Measurements from ENCODE around the gene WNT9A.
A peak's percentile ranks its signal among the peaks of the same experiment; 100 is the strongest.

Gene WNT9A

DNA sequence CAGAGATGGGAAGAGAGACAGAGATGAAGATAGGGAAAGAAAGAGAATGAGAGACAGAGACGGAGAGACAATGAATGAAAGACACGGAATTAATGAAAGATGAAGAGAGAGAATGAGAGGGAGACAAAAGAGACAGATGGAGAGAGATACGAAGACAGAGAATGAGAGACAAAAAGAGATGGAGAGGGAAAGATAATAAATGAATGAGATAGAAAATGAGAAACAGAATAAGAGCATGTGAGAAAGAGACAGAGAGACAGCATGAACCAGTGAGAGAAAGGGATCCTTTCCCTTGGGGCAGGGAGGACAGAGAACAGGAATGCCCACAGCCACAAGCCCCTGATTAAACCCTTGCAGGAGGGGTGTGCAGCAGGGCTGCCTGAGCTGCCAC, 5.3 kb upstream of the WNT9A start:
- no peak for DNase-seq

DNA sequence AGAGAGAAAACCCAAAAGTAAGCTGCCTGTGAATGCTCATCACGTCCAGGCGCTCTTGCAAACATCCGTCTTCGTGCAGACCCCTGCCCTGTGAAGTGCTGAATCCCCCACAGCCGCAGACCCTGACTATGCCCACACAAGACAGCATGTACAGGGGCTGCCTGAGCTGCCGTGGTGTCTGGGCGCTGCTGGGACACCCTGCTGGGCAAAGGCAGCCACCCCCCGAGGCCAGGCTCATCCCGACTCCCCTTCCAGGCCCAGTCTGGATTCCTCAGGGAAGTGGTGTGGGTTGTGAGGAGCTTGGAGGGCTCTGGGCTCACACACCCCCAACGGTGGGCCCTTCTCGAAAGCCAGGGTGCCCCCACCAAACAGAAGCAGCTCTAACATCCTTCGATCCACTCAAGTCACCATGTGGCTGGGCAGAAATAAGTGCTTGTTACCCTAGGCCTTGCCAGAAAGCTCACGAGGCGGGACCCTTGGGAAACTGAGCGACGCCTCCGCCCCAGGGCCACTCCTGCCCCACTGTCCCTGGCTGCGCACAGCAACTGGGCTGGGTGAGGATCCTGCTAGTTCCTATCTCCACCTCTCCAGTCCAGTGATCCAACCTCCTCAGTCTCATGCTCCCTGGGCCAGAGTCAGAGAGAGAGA, 4.8 kb upstream of the WNT9A start:
- no peak for DNase-seq

DNA sequence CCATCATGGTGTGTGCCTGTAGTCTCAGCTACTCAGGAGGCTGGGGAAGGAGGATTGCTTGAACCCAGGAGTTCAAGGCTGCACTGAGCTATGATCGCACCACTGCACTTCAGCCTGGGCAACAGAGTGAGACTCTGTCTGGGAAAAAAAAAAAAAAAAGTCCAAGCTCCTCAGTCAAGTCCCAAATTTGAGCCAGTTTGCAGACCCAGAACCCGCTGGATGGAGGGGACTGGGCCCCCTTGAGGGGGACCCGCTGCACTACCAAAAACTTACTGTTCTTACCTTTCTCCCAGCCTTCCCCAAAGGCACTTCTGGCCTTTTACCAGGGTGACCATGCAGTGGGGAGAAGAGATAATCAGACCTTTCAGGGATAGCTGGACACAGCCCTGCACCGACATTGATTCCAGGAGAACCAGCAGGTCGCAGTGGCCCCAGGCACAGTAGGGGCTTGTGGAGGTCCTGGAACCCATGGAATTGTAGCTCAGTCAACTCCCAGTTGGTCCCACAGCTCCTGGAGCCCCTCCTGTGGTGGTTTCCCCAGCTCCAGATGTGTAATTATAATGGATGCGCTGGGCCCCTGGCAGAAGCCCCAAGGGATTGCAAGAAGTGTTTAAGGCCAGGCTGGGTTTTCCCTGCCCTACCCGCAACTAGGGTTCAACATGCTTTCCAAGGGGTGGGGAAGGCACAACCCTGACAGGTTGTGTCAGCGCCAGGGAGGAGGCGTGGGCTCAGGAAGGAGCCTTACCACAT, 4.1 kb upstream of the WNT9A start:
- no peak for DNase-seq

DNA sequence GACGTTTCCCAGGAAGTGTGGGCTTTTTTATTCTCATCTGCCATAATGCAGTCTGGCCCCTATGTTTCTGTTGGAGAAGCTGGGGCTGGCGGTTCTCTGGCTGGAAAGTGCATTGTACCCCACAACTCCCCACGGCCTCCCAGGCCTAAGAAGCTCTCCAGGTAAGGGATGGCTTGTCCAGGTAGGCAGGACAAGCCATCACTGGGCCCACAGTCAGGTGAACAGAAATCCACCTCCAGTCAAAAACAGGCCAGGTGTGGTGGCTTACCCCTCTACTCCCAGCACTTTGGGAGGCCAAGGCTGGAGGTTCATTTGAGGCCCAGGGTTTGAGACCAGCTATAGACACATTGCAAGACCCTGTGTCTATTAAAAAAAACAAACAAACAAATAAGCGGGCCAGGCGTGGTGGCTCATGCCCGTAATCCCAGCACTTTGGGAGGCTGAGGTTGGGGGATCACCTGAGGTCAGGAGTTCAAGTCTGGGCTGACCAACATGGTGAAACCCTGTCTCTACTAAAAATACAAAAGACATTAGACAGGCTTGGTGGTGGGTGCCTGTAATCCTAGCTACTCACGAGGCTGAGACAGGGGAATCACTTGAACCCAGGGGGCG, 3.1 kb upstream of the WNT9A start:
- no peak for DNase-seq

DNA sequence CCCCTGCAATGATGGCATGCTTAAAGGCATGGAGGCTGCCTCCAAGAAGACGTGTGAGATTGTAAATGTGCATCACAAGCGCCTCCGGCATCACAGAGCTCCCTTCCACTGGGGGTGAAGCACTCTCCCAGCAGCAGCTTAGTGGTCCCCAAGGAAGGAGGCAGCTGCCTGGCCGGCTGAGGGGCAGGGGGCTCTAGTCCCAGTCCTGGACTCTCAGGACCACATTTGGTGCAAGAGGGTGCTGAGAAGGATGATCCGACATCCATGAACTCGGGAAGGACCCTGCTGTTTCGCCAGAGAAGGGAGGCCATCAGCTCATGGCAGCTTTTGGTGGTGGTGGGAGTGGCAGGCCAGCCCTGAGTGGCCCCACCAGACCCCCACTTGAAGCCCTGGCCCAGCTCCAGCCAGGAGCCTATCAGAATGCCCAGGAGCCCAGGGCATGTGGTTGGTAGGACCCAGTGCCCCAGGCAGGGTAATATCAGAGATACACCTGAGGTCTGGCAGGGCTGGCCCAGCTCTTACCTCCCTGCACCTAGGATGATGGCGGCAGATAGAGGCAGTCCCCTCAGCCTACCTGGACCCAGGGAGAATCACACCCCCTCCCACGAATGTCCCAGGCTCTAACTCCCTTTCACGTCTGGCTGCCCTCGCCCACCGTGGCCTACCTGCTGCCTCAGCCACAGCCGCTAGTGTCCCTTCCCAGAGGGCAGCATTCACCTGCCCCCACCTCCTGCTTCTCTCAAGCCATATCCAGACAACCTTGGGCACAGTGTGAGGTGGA, 2.4 kb upstream of the WNT9A start:
- no peak for DNase-seq

GRCh38 chr1:227949341-227949921, 1.7 kb upstream of the WNT9A start:
- no peak for DNase-seq

- no peak for DNase-seq
These were observed 945 bp upstream of the WNT9A start for GRCh38 chr1:227948493-227949260.

DNA sequence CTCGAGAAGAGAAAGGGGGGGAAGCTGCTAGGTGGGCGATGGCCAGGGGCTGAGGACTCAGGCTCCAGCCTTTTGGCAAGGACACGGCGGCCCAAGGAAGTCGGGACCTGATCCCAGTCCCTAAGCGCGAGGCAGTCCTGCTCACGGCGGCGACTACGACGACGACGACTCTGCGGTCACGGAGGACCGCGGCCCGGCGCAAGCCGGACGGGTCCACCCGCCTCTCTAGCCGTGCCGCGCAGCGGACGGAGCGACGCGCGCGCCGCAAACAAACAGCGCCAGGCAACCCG, 401 bp downstream of the WNT9A start:
- DNase-seq: no peak

DNA sequence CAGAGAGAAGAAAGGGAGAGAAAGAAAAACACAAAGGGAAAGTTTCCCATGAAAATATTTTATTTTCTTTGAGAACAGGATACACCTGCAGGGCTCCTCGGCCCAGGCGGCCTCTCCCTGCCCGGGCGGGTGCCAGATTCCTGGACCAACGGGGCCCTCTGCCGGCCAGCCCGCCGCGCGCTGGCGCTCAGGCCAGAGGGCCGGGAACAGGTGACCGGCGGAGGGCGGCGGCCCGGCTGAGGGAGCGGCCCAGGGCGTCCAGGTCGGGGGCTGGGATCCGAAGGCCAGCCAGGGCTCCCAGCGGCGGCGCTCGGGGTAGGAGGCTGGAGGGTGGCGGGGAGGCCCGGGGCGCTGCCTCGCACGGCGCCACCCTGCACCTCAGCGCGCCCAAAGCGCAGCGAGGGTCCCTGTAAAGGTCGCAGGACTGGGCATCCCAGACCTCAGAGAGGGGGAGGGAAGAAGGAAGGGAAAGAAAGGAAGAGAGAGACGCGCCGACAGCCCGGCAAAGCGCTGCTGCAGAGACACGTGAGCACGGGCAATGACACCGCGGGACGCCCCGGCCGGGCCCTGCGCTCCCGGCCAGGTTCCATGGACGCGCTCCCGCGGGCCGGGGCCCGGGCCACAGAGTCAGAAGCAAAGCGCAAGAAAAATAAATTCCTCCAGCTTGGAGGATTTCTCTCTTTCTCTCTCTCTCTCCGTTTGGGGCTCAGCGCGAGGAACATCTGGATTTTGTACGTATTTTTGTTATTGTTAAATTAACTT, 927 bp downstream of the WNT9A start:
- peak; percentile 67 for DNase-seq

- DNase-seq: peak; percentile 25
These were observed 1.7 kb downstream of the WNT9A start for GRCh38 chr1:227945891-227946623.

DNA sequence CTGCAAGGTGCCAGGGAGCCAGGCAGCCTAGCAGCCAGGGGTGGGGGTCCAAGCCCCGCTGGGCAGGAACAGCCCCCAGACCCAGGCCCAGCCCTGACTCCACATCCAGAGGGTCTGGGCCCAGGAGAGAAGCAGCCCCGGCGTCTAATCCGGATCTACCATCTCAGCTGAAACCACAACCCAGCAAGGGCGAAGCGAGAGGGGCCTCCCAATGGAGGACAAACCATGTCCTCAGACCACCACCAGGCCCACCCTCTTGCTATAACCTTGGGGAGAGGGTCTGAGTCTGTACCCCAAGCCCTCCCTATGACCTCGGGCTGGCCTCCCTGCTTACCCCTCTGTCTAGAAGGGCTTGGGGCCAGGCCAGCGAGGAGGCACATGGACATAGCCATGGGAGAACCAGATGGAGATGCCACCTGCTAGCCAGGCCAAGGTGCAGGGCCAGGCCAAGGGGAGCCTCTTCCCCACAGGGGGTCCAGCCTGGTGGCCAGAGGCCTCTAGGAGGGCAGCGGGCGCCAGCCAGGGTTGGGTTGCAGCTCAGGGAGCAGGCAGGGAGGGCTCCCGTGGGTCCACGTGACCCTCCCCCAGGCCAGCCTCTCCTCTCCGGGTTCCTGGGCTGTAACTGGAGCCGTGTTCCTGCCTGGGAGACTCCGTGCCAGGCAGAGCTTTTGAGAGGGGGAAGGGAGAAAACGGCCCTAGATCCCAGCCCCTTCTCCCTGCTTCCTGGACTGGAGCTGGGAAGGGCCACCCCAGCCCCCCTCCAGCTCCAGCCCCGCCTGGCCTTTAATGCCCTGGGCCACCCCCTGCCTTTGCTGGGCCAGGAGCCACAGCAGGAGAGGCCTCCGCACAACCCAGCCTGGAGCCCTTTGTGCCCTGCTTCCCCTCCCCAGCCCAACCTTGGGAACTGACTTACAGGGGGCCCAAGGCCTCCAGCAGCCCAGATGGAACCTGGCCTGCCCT, 2.5 kb downstream of the WNT9A start:
- DNase-seq: no peak

DNA sequence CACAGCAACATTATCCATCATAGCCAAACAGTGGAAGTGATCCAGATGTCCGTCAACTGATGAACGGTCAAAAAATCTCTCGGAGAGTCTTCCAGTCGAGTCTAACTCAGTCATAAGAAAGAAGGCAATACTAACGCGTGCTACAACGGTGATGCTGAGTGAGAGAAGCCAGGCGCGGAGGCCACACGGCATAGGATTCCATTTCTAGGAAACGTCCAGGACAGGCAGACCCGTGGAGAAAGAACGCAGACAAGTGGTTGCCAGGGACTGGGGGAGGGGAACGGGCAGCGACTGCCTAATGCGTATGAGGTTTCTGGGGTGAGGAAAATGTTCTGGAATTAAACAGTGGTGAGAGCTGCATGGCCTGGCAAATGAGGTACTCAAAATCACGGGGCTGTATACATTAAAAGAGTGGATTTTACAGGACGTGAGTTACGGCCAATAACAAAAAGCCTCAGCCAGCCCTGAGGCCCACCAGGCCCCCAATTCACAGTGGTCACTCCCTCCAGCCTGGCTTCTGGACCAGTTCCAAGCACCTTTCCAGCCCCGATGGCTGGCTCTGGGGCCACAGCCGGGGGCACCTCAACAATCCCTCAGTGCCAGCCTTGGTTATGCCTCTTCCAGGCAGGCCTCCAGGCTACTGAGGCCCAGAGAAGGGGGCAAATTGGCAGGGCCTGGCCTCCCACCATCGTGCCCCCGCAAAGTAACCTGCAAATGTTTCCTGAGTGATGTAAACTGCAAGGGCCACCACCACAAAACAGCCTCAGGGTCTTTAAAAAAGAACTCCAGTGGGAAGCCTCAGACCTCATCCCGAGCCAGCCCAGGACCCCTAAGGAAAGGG, 3.4 kb downstream of the WNT9A start:
- no peak for DNase-seq

- no peak for DNase-seq
These were observed 4.2 kb downstream of the WNT9A start for GRCh38 chr1:227943381-227944089.

DNA sequence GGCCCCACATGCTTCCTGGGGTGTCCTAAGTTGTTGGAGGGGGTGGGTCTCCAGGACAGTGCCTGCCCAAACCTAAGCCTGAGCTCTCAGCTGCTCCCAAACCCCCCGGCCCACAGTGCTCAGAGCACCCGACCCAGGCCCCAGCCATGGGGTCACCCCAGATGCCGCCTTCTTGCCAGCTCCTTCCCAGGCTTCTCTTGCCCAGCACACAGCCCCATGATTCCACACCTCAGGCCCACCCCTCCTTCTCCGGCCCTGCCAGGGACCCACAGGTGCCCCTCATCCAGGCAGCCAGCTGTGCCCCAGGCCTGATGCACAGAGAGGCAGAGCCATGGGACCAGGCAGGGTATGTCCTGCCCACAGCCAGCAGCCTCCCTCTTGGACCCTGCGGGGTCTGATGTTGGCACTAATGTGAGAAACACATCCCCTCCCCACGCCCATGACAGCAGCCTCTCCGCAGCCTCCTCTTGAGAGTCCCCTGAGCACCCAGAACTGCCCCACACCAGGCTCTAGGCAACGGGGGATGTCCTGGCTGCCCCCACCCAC, 4.9 kb downstream of the WNT9A start:
- DNase-seq: no peak

- DNase-seq: no peak
These were observed 5.6 kb downstream of the WNT9A start for GRCh38 chr1:227942021-227942715.

DNA sequence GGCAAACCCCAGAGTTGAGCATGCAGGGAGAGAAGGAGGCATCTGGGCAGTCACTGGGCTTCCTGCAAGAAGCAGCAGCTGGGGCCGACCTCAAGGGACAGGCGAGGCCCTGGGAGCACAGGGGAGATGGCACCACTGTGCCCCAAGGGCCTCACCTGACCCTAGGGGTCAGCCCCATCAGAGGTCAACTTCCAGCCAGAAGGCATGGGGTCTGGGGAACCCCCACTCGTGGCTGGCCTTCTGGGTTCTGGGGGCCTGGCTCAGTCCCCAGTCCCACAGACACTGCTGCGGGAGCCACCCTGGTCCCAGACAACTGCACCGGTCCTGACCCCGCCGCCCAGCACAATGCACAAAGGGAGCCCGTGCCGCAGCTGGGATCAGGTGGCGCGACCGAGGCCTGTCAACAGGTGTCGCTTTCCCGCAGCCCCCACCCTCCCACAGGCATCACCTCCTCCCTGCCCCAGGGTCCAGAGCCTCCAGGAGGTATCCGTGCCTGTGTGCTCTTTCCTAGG, 6.2 kb downstream of the WNT9A start:
- DNase-seq: no peak

DNA sequence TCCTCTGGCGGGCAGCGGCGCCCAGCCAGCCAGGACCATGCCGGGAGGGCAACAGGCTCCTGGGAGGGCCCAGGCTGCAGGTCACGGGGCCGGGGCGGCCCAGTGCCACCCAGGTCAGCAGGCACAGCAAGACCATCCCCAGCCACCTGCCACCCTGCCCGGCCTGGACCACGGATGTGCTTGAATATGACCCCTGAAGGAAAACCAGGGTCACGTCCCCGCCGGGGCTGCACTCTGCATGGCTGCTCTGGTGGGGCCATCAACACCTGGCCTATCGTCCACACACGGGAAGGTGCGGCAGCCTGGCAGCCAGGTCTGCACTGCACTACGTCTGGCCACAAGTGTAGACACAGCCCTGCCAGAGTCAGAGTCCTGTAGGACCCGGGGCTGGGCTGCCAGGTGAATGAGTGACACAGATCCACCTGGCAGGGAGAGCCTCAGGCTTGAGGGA, 6.9 kb downstream of the WNT9A start:
- no peak for DNase-seq

Measured in COR-L47 (cell line).